Gastrocnemius medialis (tissue), 4 donors: Measurements from ENCODE around the gene REC8. TPM values are rescaled to one million over a fixed set of nuclear protein-coding genes. Genes with fewer than 3 reads are reported as not detected.
A peak's percentile ranks its signal among the peaks of the same experiment; 100 is the strongest.

Experiments
- ATAC-seq, 2 donors: fragments of 150-250 bp; one replicate each; pipeline ENCODE4 v1.9.1; 2016
- DNase-seq, 2 donors: peaks; one replicate each; pipeline ENCODE4 v3.0.0-alpha.2; 2019
- H3K27ac ChIP-seq, 4 donors: fragments of 200-600 bp; sonication (generic); 1 replicate in 1 of 4; 2 replicates in 3 of 4; pipeline ENCODE4 v1.5.1; 2016 to 2018; ENCODE audit warnings: mild to moderate bottlenecking in 2 of 4, moderate library complexity in 1 of 4
- H3K27me3 ChIP-seq, 3 donors: fragments of 200-600 bp; sonication (generic) in 2 of 3; 1 replicate in 1 of 3; 2 replicates in 2 of 3; pipeline versions ENCODE4 v1.5.1 to v1.6.0; 2016 to 2019; ENCODE audit warnings: mild to moderate bottlenecking in 1 of 3, moderate library complexity in 1 of 3
- H3K36me3 ChIP-seq, 2 donors: fragments of 200-600 bp; sonication (generic) in 1 of 2; one replicate each; pipeline ENCODE4 v1.5.1; 2017 to 2018
- H3K4me1 ChIP-seq, 2 donors: fragments of 200-600 bp; sonication (generic) in 1 of 2; one replicate each; pipeline ENCODE4 v1.5.1; 2016 to 2017; ENCODE audit warnings: mild to moderate bottlenecking in 2 of 2
- H3K4me3 ChIP-seq, 4 donors: fragments of 200-600 bp; sonication (generic) in 3 of 4; 1 replicate in 1 of 4; 2 replicates in 3 of 4; pipeline ENCODE4 v1.5.1; 2016 to 2019; ENCODE audit warnings: mild to moderate bottlenecking in 2 of 4
- H3K9me3 ChIP-seq, 3 donors: fragments of 200-600 bp; sonication (generic) in 2 of 3; 1 replicate in 1 of 3; 2 replicates in 2 of 3; pipeline ENCODE4 v1.5.1; 2016 to 2019
- POLR2A ChIP-seq, 2 donors: fragments of 450-650 bp; IDR thresholded peaks; one replicate each; pipeline ENCODE4 v1.6.1; 2017; ENCODE audit warnings: antibody characterized with exemption in 2 of 2, mild to moderate bottlenecking in 2 of 2, moderate library complexity in 2 of 2
- in situ Hi-C, 4 donors: fragments of 200-750 bp; cut with MboI; loops; one replicate each; pipeline versions ENCODE4 v1.15.0 to v1.8.0; 2017; ENCODE audit warnings: low sequenced_read_pairs in 4 of 4
- intact Hi-C: fragments of 100-400 bp; cut with DNase I; formaldehyde crosslinking; loops from one replicate; pipeline ENCODE4 v1.15.1; 2023; ENCODE audit warnings: low total_unique reads
- total RNA-seq, 4 donors: library from RNA; depleted of rRNA; stranded (reverse); fragments of >200 nt; gene quantifications; one replicate each; pipeline versions ENCODE4 v1.1.0 to v1.2.3, GENCODE V29; 2016
- TF ChIP-seq, protein P1 (sequence below), 5 experiments: fragments of 450-650 bp in 3 of 5; fragments of 200-600 bp in 2 of 5; sonication (generic) in 2 of 5; IDR thresholded peaks in 4 of 5; conservative IDR thresholded peaks in 1 of 5; 1 replicate in 4 of 5; 2 replicates in 1 of 5; pipeline ENCODE4 v1.5.1; 2016 to 2019; ENCODE audit warnings: antibody characterized with exemption in 5 of 5, mild to moderate bottlenecking in 3 of 5, moderate library complexity in 3 of 5

The REC8 gene
- total RNA-seq, 4 donors from 2014 or later, result 0.27 to 3.1 (median 0.82) TPM; not detected in 1

DNA sequence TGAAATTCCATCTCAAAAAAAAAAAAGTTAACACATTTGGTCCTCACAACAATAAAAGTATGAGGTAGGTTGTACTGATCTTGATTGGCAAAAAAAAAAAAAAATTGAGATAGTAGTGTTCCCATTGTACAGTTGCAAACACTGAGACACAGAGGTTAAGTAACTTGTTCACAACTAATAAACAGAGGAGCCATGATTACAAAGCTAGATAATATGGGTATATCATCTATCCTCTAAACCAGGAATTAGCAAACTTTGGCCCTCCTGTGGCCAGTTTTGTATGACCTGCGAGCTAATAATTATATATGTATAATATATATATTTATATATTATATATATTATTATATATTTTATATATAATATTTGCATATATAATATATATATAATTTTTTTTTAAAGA lies 38.1 kb upstream of the REC8 start:
- Histone ChIP-seq H3K27ac (peak overlapping the region; percentile 95 to 99 (median 98)), H3K36me3 (peaks cover 0 to 17% of the 10 kb centered on the region in 2 donors), H3K9me3 (no peaks in the 10 kb centered on the region), H3K27me3 (no peaks in the 10 kb centered on the region), H3K4me3 (no peak overlapping the region), H3K4me1 (peaks cover 47 to 64% of the 10 kb centered on the region in 2 donors)
- in situ Hi-C loops, result loop anchor here in 1 of 4 donors (25.0 kb wide), 1 partner anchor 821 kb away; the partner anchor contains the start of genes BCL2L2, PABPN1 and PPP1R3E
- no peak for TF ChIP-seq POLR2A (IDR thresholded peaks at IDR 0.05)
- TF ChIP-seq, protein P1, sequence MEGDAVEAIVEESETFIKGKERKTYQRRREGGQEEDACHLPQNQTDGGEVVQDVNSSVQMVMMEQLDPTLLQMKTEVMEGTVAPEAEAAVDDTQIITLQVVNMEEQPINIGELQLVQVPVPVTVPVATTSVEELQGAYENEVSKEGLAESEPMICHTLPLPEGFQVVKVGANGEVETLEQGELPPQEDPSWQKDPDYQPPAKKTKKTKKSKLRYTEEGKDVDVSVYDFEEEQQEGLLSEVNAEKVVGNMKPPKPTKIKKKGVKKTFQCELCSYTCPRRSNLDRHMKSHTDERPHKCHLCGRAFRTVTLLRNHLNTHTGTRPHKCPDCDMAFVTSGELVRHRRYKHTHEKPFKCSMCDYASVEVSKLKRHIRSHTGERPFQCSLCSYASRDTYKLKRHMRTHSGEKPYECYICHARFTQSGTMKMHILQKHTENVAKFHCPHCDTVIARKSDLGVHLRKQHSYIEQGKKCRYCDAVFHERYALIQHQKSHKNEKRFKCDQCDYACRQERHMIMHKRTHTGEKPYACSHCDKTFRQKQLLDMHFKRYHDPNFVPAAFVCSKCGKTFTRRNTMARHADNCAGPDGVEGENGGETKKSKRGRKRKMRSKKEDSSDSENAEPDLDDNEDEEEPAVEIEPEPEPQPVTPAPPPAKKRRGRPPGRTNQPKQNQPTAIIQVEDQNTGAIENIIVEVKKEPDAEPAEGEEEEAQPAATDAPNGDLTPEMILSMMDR (IDR thresholded peaks at IDR 0.05 in 4 of 5, conservative IDR thresholded peaks at IDR 0.05 in 1 of 5), result no peak
- DNase-seq (no peak), ATAC-seq (no peak)
- intact Hi-C loops, result no loop called here

DNA sequence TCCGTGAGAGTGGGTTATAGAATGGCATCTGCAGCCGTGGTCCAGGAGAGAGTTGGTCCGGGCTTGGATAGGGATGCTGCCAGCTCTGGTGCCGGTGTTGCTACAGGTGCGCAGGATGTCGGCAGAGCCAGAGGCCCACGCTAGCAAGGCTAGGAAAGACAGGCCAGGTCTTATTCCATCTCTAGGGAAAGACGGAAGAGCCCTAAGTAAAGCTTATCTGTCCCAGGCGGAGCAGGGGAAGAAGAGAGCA lies 36.4 kb upstream of the REC8 start:
- in situ Hi-C loops (loop anchor here in 1 of 4 donors (25.0 kb wide), 1 partner anchor 823 kb away; the partner anchor contains the start of genes BCL2L2, PABPN1 and PPP1R3E), intact Hi-C loops (no loop called here)
- H3K4me1 ChIP-seq, result peaks cover 53 to 72% of the 10 kb centered on the region in 2 donors

DNA sequence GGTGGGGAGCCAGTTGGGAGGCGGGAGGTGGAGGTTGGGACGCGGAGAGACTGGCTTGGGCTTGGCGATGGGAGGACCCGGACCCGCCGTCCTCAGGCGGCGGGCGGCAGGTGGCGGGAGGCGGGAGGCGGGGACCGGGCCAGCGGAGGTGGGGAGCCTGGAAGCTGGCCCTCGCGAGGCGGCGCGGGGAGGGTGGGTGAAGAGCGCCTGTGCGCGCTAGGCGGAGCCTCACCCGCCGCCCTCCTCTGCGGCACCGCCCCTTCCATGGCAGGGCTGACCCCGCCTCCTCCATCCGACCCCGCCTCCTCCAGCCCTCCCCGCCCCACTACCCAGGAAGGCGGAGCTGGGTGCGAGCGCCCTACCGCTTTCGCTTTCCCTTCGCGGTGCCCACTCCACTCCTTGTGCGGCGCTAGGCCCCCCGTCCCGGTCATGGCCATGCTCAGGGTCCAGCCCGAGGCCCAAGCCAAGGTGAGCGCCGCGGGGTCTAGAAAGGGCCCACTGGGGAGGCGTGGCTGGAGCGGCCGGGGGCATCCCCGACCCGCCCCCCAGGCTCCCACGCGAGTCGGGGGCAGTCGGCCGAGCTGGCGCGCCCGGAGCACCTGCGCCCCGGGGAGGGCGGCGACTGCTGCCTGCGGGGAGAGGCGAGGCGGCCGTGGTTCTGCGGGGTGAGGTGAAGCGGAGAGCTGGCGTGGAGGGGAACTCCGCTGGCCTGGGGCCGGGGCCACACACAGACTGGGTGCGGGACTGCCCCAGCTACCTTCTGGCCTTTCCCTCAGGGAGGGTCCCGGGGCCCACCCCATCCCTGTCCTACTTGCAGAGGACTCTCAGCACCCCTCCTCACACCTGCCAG lies 35.8 kb upstream of the REC8 start, which contains the start of gene PSME1:
Gene PSME1 (plus strand): TSS at position 361 of the 850 bp plus-strand sequence. CDS start 69 bp downstream, at position 430.
- TF ChIP-seq POLR2A (IDR thresholded peaks at IDR 0.05), result peak; percentile 71 to 74
- TF ChIP-seq, protein P1 (IDR thresholded peaks at IDR 0.05 in 4 of 5, conservative IDR thresholded peaks at IDR 0.05 in 1 of 5), result peak in 1 of 5 experiments; percentile 18
- intact Hi-C loops, result no loop called here
- in situ Hi-C loops, result loop anchor here in 1 of 4 donors (25.0 kb wide), 1 partner anchor 824 kb away; the partner anchor contains the start of genes BCL2L2, PABPN1 and PPP1R3E

More for the DNA sequence above, 36.4 kb upstream of the REC8 start:
- DNase-seq (no peak), ATAC-seq (peak in 1 of 2 donors; percentile 13)
- Histone ChIP-seq H3K4me3 (peak overlapping the region; percentile 62 to 100 (median 92)), H3K27ac (peak overlapping the region; percentile 92 to 99 (median 96)), H3K9me3 (no peaks in the 10 kb centered on the region), H3K27me3 (no peaks in the 10 kb centered on the region), H3K36me3 (peaks cover 0 to 18% of the 10 kb centered on the region in 2 donors)
- TF ChIP-seq POLR2A (IDR thresholded peaks at IDR 0.05), result no peak
- TF ChIP-seq, protein P1 (IDR thresholded peaks at IDR 0.05 in 4 of 5, conservative IDR thresholded peaks at IDR 0.05 in 1 of 5), result no peak

DNA sequence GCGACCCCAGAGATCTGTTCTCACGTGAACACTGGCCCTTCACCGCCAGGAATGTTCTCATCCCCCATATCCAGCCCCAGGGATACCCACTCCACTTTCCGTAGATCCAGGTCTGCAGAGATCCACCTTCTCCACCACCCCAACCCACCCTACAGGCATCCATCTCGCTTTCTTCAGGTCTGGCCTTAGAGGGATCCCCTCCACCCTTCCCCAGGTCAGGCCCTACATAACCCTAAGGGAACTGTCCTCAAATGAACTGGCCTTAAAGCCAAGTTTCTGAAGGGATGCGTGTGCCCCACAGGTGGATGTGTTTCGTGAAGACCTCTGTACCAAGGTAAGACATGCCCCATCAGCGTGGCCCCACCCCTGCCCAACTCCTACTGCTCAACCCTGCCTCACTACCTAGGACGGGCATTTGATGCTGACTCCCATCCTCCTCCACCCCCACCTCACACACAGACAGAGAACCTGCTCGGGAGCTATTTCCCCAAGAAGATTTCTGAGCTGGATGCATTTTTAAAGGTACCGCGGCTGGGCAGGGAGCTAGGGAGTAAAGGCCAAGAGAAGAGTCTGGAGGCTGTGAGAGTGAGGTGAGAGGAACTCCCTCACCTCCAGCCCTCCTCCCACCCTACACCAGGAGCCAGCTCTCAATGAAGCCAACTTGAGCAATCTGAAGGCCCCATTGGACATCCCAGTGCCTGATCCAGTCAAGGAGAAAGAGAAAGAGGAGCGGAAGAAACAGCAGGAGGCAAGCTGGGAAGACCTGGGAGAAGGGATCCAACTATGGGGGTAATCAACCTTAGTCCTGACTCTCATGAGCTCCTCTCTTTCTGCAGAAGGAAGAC lies 35.0 kb upstream of the REC8 start:
- no peak for ATAC-seq
- H3K36me3 ChIP-seq, result peaks cover 0 to 18% of the 10 kb centered on the region in 2 donors
- no peaks in the 10 kb centered on the region for H3K27me3 ChIP-seq
- peak overlapping the region; percentile 86 to 100 (median 92) for H3K4me3 ChIP-seq
- no peaks in the 10 kb centered on the region for H3K9me3 ChIP-seq
- TF ChIP-seq, protein P1 (IDR thresholded peaks at IDR 0.05 in 4 of 5, conservative IDR thresholded peaks at IDR 0.05 in 1 of 5), result no peak
- TF ChIP-seq POLR2A (IDR thresholded peaks at IDR 0.05), result no peak
- H3K4me1 ChIP-seq, result peaks cover 42 to 59% of the 10 kb centered on the region in 2 donors
- in situ Hi-C loops, result loop anchor here in 1 of 4 donors (25.0 kb wide), 1 partner anchor 825 kb away; the partner anchor contains the start of genes BCL2L2, PABPN1 and PPP1R3E
- intact Hi-C loops, result no loop called here
- H3K27ac ChIP-seq, result peak overlapping the region; percentile 92 to 99 (median 96)
- no peak for DNase-seq

More for the DNA sequence above, 35.8 kb upstream of the REC8 start, which contains the start of gene PSME1:
- Histone ChIP-seq H3K4me3 (peak within 1 kb of the TSS; percentile 86 to 100 (median 92)), H3K9me3 (no peaks in the 10 kb centered on the region), H3K27ac (peak within 1 kb of the TSS; percentile 92 to 99 (median 96)), H3K36me3 (peaks cover 0 to 18% of the 10 kb centered on the region in 2 donors), H3K27me3 (no peaks in the 10 kb centered on the region), H3K4me1 (peaks cover 47 to 67% of the 10 kb centered on the region in 2 donors)
- DNase-seq (peak; percentile 89 to 94), ATAC-seq (peak; percentile 53 to 75)
